ENCODE measurements around the gene RAB28. TPM values are rescaled to one million over a fixed set of nuclear protein-coding genes. Genes with fewer than 3 reads are reported as not detected.

The RAB28 gene
- total and polyA plus RNA-seq, 2 of the 8 experiments (the other 6 are each of a cell fraction or from before 2014, with no cell fraction given), result 16.0 to 18.7 TPM

DNA sequence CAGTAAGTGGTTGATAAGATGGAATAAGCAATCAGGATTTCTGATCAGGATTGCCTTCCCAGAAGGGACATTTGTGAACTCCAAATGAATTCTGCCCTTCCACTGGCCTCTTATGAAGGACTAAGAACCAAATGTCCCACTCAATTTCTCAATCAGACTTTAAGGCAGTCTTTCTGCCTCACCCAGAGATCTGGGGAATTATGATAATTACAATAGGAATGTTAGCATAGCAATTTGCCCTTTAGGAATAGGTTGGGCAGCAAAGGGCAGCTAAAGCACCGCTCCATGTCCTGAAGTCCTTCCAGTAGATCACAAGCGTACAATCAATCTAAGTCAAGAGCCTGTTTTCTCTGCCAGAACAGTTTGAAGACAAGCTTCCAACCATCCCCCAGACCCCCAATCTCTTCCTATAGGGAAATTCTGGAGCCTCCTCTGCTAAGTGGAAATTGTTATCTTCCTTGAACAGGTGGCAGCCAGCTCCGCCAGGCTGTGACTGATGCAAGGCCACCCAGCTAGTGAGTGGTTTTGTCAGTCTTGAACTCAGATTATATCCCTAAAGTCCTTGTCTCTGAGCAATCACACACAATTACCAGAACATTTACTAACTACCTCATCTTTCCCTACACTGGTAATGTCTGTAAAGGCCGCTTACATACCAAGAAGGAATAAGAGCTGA is 41.6 kb upstream of the RAB28 start (continued):
- TF ChIP-seq, protein P1, sequence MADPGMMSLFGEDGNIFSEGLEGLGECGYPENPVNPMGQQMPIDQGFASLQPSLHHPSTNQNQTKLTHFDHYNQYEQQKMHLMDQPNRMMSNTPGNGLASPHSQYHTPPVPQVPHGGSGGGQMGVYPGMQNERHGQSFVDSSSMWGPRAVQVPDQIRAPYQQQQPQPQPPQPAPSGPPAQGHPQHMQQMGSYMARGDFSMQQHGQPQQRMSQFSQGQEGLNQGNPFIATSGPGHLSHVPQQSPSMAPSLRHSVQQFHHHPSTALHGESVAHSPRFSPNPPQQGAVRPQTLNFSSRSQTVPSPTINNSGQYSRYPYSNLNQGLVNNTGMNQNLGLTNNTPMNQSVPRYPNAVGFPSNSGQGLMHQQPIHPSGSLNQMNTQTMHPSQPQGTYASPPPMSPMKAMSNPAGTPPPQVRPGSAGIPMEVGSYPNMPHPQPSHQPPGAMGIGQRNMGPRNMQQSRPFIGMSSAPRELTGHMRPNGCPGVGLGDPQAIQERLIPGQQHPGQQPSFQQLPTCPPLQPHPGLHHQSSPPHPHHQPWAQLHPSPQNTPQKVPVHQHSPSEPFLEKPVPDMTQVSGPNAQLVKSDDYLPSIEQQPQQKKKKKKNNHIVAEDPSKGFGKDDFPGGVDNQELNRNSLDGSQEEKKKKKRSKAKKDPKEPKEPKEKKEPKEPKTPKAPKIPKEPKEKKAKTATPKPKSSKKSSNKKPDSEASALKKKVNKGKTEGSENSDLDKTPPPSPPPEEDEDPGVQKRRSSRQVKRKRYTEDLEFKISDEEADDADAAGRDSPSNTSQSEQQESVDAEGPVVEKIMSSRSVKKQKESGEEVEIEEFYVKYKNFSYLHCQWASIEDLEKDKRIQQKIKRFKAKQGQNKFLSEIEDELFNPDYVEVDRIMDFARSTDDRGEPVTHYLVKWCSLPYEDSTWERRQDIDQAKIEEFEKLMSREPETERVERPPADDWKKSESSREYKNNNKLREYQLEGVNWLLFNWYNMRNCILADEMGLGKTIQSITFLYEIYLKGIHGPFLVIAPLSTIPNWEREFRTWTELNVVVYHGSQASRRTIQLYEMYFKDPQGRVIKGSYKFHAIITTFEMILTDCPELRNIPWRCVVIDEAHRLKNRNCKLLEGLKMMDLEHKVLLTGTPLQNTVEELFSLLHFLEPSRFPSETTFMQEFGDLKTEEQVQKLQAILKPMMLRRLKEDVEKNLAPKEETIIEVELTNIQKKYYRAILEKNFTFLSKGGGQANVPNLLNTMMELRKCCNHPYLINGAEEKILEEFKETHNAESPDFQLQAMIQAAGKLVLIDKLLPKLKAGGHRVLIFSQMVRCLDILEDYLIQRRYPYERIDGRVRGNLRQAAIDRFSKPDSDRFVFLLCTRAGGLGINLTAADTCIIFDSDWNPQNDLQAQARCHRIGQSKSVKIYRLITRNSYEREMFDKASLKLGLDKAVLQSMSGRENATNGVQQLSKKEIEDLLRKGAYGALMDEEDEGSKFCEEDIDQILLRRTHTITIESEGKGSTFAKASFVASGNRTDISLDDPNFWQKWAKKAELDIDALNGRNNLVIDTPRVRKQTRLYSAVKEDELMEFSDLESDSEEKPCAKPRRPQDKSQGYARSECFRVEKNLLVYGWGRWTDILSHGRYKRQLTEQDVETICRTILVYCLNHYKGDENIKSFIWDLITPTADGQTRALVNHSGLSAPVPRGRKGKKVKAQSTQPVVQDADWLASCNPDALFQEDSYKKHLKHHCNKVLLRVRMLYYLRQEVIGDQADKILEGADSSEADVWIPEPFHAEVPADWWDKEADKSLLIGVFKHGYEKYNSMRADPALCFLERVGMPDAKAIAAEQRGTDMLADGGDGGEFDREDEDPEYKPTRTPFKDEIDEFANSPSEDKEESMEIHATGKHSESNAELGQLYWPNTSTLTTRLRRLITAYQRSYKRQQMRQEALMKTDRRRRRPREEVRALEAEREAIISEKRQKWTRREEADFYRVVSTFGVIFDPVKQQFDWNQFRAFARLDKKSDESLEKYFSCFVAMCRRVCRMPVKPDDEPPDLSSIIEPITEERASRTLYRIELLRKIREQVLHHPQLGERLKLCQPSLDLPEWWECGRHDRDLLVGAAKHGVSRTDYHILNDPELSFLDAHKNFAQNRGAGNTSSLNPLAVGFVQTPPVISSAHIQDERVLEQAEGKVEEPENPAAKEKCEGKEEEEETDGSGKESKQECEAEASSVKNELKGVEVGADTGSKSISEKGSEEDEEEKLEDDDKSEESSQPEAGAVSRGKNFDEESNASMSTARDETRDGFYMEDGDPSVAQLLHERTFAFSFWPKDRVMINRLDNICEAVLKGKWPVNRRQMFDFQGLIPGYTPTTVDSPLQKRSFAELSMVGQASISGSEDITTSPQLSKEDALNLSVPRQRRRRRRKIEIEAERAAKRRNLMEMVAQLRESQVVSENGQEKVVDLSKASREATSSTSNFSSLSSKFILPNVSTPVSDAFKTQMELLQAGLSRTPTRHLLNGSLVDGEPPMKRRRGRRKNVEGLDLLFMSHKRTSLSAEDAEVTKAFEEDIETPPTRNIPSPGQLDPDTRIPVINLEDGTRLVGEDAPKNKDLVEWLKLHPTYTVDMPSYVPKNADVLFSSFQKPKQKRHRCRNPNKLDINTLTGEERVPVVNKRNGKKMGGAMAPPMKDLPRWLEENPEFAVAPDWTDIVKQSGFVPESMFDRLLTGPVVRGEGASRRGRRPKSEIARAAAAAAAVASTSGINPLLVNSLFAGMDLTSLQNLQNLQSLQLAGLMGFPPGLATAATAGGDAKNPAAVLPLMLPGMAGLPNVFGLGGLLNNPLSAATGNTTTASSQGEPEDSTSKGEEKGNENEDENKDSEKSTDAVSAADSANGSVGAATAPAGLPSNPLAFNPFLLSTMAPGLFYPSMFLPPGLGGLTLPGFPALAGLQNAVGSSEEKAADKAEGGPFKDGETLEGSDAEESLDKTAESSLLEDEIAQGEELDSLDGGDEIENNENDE (IDR thresholded peaks at IDR 0.05; ENCODE audit: insufficient replicate concordance, low read length), result no peak
- no peak for TF ChIP-seq RBBP5 (IDR thresholded peaks at IDR 0.05; ENCODE audit: borderline replicate concordance, low read depth, low read length)

Measured in H1 (cell line).